Ishikawa (cell line): ENCODE results near the gene DIS3L2.

Experiments used
- CEBPB ChIP-seq: IDR thresholded peaks from 2 replicates; pipeline ENCODE4 v1.6.1; 2012
- CREB1 ChIP-seq: IDR thresholded peaks from 2 replicates; pipeline ENCODE4 v1.6.1; 2012; ENCODE audit warnings: low read depth
- EGR1 ChIP-seq: IDR thresholded peaks from 2 replicates; pipeline ENCODE4 v1.6.1; 2012
- EP300 ChIP-seq: IDR thresholded peaks from 2 replicates; pipeline ENCODE4 v1.6.1; 2012; ENCODE audit warnings: borderline replicate concordance
- MAX ChIP-seq: IDR thresholded peaks from 2 replicates; pipeline ENCODE4 v1.6.1; 2012
- RAD21 ChIP-seq: IDR thresholded peaks from 2 replicates; pipeline ENCODE4 v1.6.1; 2012; ENCODE audit warnings: low read depth
- REST ChIP-seq: IDR thresholded peaks from 2 replicates; pipeline ENCODE4 v1.6.1; 2012; ENCODE audit warnings: low read depth, mild to moderate bottlenecking
- TAF1 ChIP-seq: IDR thresholded peaks from 2 replicates; pipeline ENCODE4 v1.6.1; 2012; ENCODE audit warnings: low read depth, mild to moderate bottlenecking
- USF1 ChIP-seq: IDR thresholded peaks from 2 replicates; pipeline ENCODE4 v1.6.1; 2012
- YY1 ChIP-seq: IDR thresholded peaks from 2 replicates; pipeline ENCODE4 v1.6.1; 2012; ENCODE audit warnings: low read depth

GRCh38 chr2:232268636-232269165, 307.2 kb downstream of the DIS3L2 start:
- no peak for TF ChIP-seq MAX
- no peak for TF ChIP-seq USF1
- no peak for TF ChIP-seq EGR1
- no peak for TF ChIP-seq EP300
- TF ChIP-seq YY1: no peak
- no peak for TF ChIP-seq REST
- TF ChIP-seq TAF1: no peak
- TF ChIP-seq CEBPB: no peak
- no peak for TF ChIP-seq RAD21
- TF ChIP-seq CREB1: no peak
